Left hindlimb (tissue), 1 donor: ENCODE measurements around the gene CACNA1I.
"Not testable (repeated sequence)": the region's sequence is repeated elsewhere in the genome, so short reads cannot be mapped to it uniquely, and the experiment has no call there.

Source experiments
- DNase-seq: peaks from one replicate; pipeline ENCODE4 v3.0.0-alpha.2; 2018

The CACNA1I gene

GRCh38 chr22:39724857-39725256 is 154.3 kb downstream of the CACNA1I start:
- DNase-seq, result no peak

GRCh38 chr22:39725351-39726035 is 154.9 kb downstream of the CACNA1I start:
- no peak for DNase-seq

- no peak for DNase-seq
Measured at GRCh38 chr22:39727541-39727940, 157.0 kb downstream of the CACNA1I start.

- no peak for DNase-seq
Measured at GRCh38 chr22:39728236-39728860, 157.8 kb downstream of the CACNA1I start.

GRCh38 chr22:39729141-39729934 is 158.8 kb downstream of the CACNA1I start:
- no peak for DNase-seq

GRCh38 chr22:39731481-39731880 is 160.9 kb downstream of the CACNA1I start:
- no peak for DNase-seq

- no peak for DNase-seq
Measured at GRCh38 chr22:39731881-39732555, 161.5 kb downstream of the CACNA1I start.

- no peak for DNase-seq
Measured at GRCh38 chr22:39732625-39733024, 162.1 kb downstream of the CACNA1I start.

- no peak for DNase-seq
Measured at GRCh38 chr22:39733191-39733590, 162.6 kb downstream of the CACNA1I start.

- DNase-seq, result not testable (repeated sequence)
Measured at GRCh38 chr22:39734046-39734445, 163.5 kb downstream of the CACNA1I start.

GRCh38 chr22:39734866-39735265 is 164.3 kb downstream of the CACNA1I start:
- DNase-seq, result no peak

GRCh38 chr22:39735776-39736175 is 165.2 kb downstream of the CACNA1I start:
- no peak for DNase-seq

GRCh38 chr22:39738746-39739145 is 168.2 kb downstream of the CACNA1I start:
- no peak for DNase-seq
